ENCODE measurements around the gene SV2B. TPM values are rescaled to one million over a fixed set of nuclear protein-coding genes. Genes with fewer than 3 reads are reported as not detected.

Gene SV2B
- total RNA-seq, 5 donors from 2014 or later (not counting 1 experiment from before 2014, with no cell fraction given): 0.03 to 0.13 (median 0.09) TPM; not detected in 2

GRCh38 chr15:91171334-91171733 is 71.3 kb downstream of the SV2B start:
- POLR2A ChIA-PET: no interaction called here
- CTCF ChIA-PET: no interaction called here
- H3K36me3 ChIP-seq (ENCODE audit: control insufficient read depth in 2 of 2, extremely low read depth in 1 of 2, insufficient read depth in 1 of 2, low read length in 1 of 2): no peaks in the 10 kb centered on the region
- H3K9me3 ChIP-seq: no peaks in the 10 kb centered on the region
- H3K4me1 ChIP-seq (ENCODE audit: control insufficient read depth in 1 of 2, extremely low read depth in 1 of 2, insufficient read depth in 2 of 2, low read length in 2 of 2): no peaks in the 10 kb centered on the region
- WGBS (ENCODE audit: insufficient coverage): 60% methylated on average over 2 of the region's 9 CpGs
- no peaks in the 10 kb centered on the region for H3K36me3 Mint-ChIP-seq
- no peak for ATAC-seq (replicated peaks in 1 of 4)
- H3K4me3 ChIP-seq (ENCODE audit: control insufficient read depth in 1 of 2, extremely low read depth in 1 of 2, low read length in 1 of 2): no peak overlapping the region
- no peak for DNase-seq
- peaks cover 0 to 16% of the 10 kb centered on the region in 2 experiments for H3K27me3 ChIP-seq (replicated peaks in 1 of 2; ENCODE audit: control insufficient read depth in 2 of 2, extremely low read depth in 1 of 2, insufficient read depth in 2 of 2, low read length in 1 of 2)
- H3K27ac Mint-ChIP-seq: no peak overlapping the region
- peaks cover 30 to 31% of the 10 kb centered on the region in 2 donors for H3K27me3 Mint-ChIP-seq
- no peak overlapping the region for H3K4me3 Mint-ChIP-seq
- no peak overlapping the region for H3K27ac ChIP-seq (ENCODE audit: low read length)
- H3K9me3 Mint-ChIP-seq: peaks cover 4 to 10% (median 10%) of the 10 kb centered on the region in 3 donors
- H3K4me1 Mint-ChIP-seq: no peaks in the 10 kb centered on the region

DNA sequence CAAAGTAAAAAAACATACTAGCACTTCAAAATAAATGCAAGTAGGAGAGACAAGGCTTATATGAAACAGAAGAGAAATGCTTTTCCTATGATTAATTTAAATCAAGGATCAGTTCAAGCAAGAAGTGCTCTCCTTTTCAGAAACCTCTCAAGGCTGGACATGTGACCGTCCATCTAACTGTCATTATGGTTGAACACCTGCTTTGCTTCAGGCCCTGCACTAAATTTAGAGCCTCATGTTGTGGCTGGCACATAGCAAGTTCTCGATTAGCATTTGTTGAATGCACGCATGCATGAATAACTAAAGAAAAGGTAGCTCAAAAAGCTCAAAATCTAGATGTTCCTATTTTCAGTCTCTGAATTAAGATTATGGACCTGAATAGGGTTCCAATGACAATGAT is 82.0 kb downstream of the SV2B start:
- H3K27ac ChIP-seq (ENCODE audit: low read length): no peak overlapping the region
- H3K4me3 ChIP-seq (ENCODE audit: control insufficient read depth in 1 of 2, extremely low read depth in 1 of 2, low read length in 1 of 2): no peak overlapping the region
- ChIA-PET POLR2A (no interaction called here), CTCF (no interaction called here)
- no peaks in the 10 kb centered on the region for H3K36me3 Mint-ChIP-seq
- no peaks in the 10 kb centered on the region for H3K4me1 ChIP-seq (ENCODE audit: control insufficient read depth in 1 of 2, extremely low read depth in 1 of 2, insufficient read depth in 2 of 2, low read length in 2 of 2)
- H3K4me3 Mint-ChIP-seq: no peak overlapping the region
- no peak for ATAC-seq (replicated peaks in 1 of 4)
- H3K4me1 Mint-ChIP-seq: no peaks in the 10 kb centered on the region
- WGBS (ENCODE audit: insufficient coverage): 58% methylated on average over 3 of the region's 3 CpGs
- H3K27me3 ChIP-seq (replicated peaks in 1 of 2; ENCODE audit: control insufficient read depth in 2 of 2, extremely low read depth in 1 of 2, insufficient read depth in 2 of 2, low read length in 1 of 2): peaks cover 2 to 3% of the 10 kb centered on the region in 2 experiments
- no peak for DNase-seq
- H3K9me3 Mint-ChIP-seq: no peaks in the 10 kb centered on the region
- H3K27ac Mint-ChIP-seq: no peak overlapping the region
- H3K27me3 Mint-ChIP-seq: peaks cover 28 to 42% of the 10 kb centered on the region in 2 donors
- H3K9me3 ChIP-seq: no peaks in the 10 kb centered on the region
- H3K36me3 ChIP-seq (ENCODE audit: control insufficient read depth in 2 of 2, extremely low read depth in 1 of 2, insufficient read depth in 1 of 2, low read length in 1 of 2): no peaks in the 10 kb centered on the region

- H3K4me1 Mint-ChIP-seq: no peaks in the 10 kb centered on the region
- no peak for DNase-seq
- Histone ChIP-seq H3K27ac (ENCODE audit: low read length) (no peak overlapping the region), H3K9me3 (no peaks in the 10 kb centered on the region), H3K4me1 (ENCODE audit: control insufficient read depth in 1 of 2, extremely low read depth in 1 of 2, insufficient read depth in 2 of 2, low read length in 2 of 2) (no peaks in the 10 kb centered on the region), H3K4me3 (ENCODE audit: control insufficient read depth in 1 of 2, extremely low read depth in 1 of 2, low read length in 1 of 2) (no peak overlapping the region), H3K27me3 (replicated peaks in 1 of 2; ENCODE audit: control insufficient read depth in 2 of 2, extremely low read depth in 1 of 2, insufficient read depth in 2 of 2, low read length in 1 of 2) (peaks cover 2 to 3% of the 10 kb centered on the region in 2 experiments), H3K36me3 (ENCODE audit: control insufficient read depth in 2 of 2, extremely low read depth in 1 of 2, insufficient read depth in 1 of 2, low read length in 1 of 2) (no peaks in the 10 kb centered on the region)
- POLR2A ChIA-PET: no interaction called here
- CTCF ChIA-PET: no interaction called here
- no CpG with 5 or more reads among the region's 6 CpGs for WGBS (ENCODE audit: insufficient coverage)
- no peak overlapping the region for H3K27ac Mint-ChIP-seq
- no peak for ATAC-seq (replicated peaks in 1 of 4)
- no peaks in the 10 kb centered on the region for H3K36me3 Mint-ChIP-seq
- H3K27me3 Mint-ChIP-seq: peaks cover 28 to 40% of the 10 kb centered on the region in 2 donors
- H3K4me3 Mint-ChIP-seq: no peak overlapping the region
- no peaks in the 10 kb centered on the region for H3K9me3 Mint-ChIP-seq
These were observed 83.5 kb downstream of the SV2B start for GRCh38 chr15:91183596-91183995.

- CTCF ChIA-PET: no interaction called here
- H3K9me3 Mint-ChIP-seq: no peaks in the 10 kb centered on the region
- no peaks in the 10 kb centered on the region for H3K4me1 Mint-ChIP-seq
- Histone ChIP-seq H3K27me3 (replicated peaks in 1 of 2; ENCODE audit: control insufficient read depth in 2 of 2, extremely low read depth in 1 of 2, insufficient read depth in 2 of 2, low read length in 1 of 2) (peaks cover 2 to 3% of the 10 kb centered on the region in 2 experiments), H3K27ac (ENCODE audit: low read length) (no peak overlapping the region), H3K4me3 (ENCODE audit: control insufficient read depth in 1 of 2, extremely low read depth in 1 of 2, low read length in 1 of 2) (no peak overlapping the region), H3K4me1 (ENCODE audit: control insufficient read depth in 1 of 2, extremely low read depth in 1 of 2, insufficient read depth in 2 of 2, low read length in 2 of 2) (no peaks in the 10 kb centered on the region), H3K36me3 (ENCODE audit: control insufficient read depth in 2 of 2, extremely low read depth in 1 of 2, insufficient read depth in 1 of 2, low read length in 1 of 2) (no peaks in the 10 kb centered on the region), H3K9me3 (no peaks in the 10 kb centered on the region)
- POLR2A ChIA-PET: no interaction called here
- no peak overlapping the region for H3K4me3 Mint-ChIP-seq
- ATAC-seq (replicated peaks in 1 of 4): no peak
- no peaks in the 10 kb centered on the region for H3K36me3 Mint-ChIP-seq
- no CpG with 5 or more reads among the region's 2 CpGs for WGBS (ENCODE audit: insufficient coverage)
- no peak for DNase-seq
- H3K27ac Mint-ChIP-seq: no peak overlapping the region
- peaks cover 28 to 37% of the 10 kb centered on the region in 2 donors for H3K27me3 Mint-ChIP-seq
These were observed 84.4 kb downstream of the SV2B start for GRCh38 chr15:91184441-91184840.

GRCh38 chr15:91186904-91187656 is 87.0 kb downstream of the SV2B start:
- Mint-ChIP-seq H3K36me3 (no peaks in the 10 kb centered on the region), H3K9me3 (no peaks in the 10 kb centered on the region), H3K27me3 (peaks cover 31 to 36% of the 10 kb centered on the region in 2 donors), H3K4me3 (no peak overlapping the region), H3K4me1 (no peaks in the 10 kb centered on the region), H3K27ac (no peak overlapping the region)
- WGBS (ENCODE audit: insufficient coverage): 59% methylated on average over 4 of the region's 6 CpGs
- H3K27me3 ChIP-seq (replicated peaks in 1 of 2; ENCODE audit: control insufficient read depth in 2 of 2, extremely low read depth in 1 of 2, insufficient read depth in 2 of 2, low read length in 1 of 2): peaks cover 2 to 3% of the 10 kb centered on the region in 2 experiments
- H3K27ac ChIP-seq (ENCODE audit: low read length): no peak overlapping the region
- no peaks in the 10 kb centered on the region for H3K9me3 ChIP-seq
- POLR2A ChIA-PET: no interaction called here
- CTCF ChIA-PET: interaction anchor here in 1 of 2 donors (0.7 kb wide), 1 partner anchor 84 kb away, joined by 3 read pairs; no protein-coding TSS in a partner anchor
- no peaks in the 10 kb centered on the region for H3K36me3 ChIP-seq (ENCODE audit: control insufficient read depth in 2 of 2, extremely low read depth in 1 of 2, insufficient read depth in 1 of 2, low read length in 1 of 2)
- DNase-seq (peak in 2 of 35 experiments; percentile 2 to 3), ATAC-seq (replicated peaks in 1 of 4) (no peak)
- H3K4me3 ChIP-seq (ENCODE audit: control insufficient read depth in 1 of 2, extremely low read depth in 1 of 2, low read length in 1 of 2): no peak overlapping the region
- no peaks in the 10 kb centered on the region for H3K4me1 ChIP-seq (ENCODE audit: control insufficient read depth in 1 of 2, extremely low read depth in 1 of 2, insufficient read depth in 2 of 2, low read length in 2 of 2)

DNA sequence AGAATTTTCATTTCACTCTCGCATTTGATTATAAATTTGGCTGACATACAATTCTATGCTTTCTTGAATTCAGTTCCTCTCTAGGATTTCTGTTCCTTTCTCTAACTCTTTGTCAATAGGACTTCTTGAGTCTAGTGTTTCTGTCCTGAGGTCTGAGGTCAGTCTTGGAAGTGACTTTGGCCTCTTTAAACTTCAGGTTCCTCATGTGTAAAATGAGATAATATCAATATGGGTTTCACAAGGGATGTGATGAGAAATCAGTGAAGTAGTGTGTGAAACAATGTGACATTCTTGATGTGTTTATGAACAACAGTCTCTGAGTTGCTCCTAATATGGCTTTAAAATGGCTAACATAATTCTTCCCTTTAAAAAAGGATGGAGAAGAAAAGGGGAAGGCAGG is 92.2 kb downstream of the SV2B start:
- POLR2A ChIA-PET: no interaction called here
- H3K27me3 ChIP-seq (replicated peaks in 1 of 2; ENCODE audit: control insufficient read depth in 2 of 2, extremely low read depth in 1 of 2, insufficient read depth in 2 of 2, low read length in 1 of 2): peaks cover 4 to 15% of the 10 kb centered on the region in 2 experiments
- no peaks in the 10 kb centered on the region for H3K36me3 ChIP-seq (ENCODE audit: control insufficient read depth in 2 of 2, extremely low read depth in 1 of 2, insufficient read depth in 1 of 2, low read length in 1 of 2)
- no peak overlapping the region for H3K4me3 Mint-ChIP-seq
- H3K4me1 ChIP-seq (ENCODE audit: control insufficient read depth in 1 of 2, extremely low read depth in 1 of 2, insufficient read depth in 2 of 2, low read length in 2 of 2): no peaks in the 10 kb centered on the region
- no peaks in the 10 kb centered on the region for H3K9me3 Mint-ChIP-seq
- H3K27ac Mint-ChIP-seq: no peak overlapping the region
- WGBS (ENCODE audit: insufficient coverage): no CpG with 5 or more reads among the region's 1 CpG
- CTCF ChIA-PET: no interaction called here
- no peak overlapping the region for H3K27ac ChIP-seq (ENCODE audit: low read length)
- H3K9me3 ChIP-seq: no peaks in the 10 kb centered on the region
- H3K36me3 Mint-ChIP-seq: no peaks in the 10 kb centered on the region
- DNase-seq: no peak
- no peak overlapping the region for H3K4me3 ChIP-seq (ENCODE audit: control insufficient read depth in 1 of 2, extremely low read depth in 1 of 2, low read length in 1 of 2)
- no peaks in the 10 kb centered on the region for H3K4me1 Mint-ChIP-seq
- H3K27me3 Mint-ChIP-seq: peaks cover 26 to 42% of the 10 kb centered on the region in 2 donors
- no peak for ATAC-seq (replicated peaks in 1 of 4)
